ENCODE measurements around the gene SCGB1C2.

SCGB1C2 gene

GRCh38 chr17:152860-153420 is 15.6 kb downstream of the SCGB1C2 start:
- no peak for DNase-seq (ENCODE audit: low read depth)
- no peak for TF ChIP-seq CTCF (IDR thresholded peaks at IDR 0.05; ENCODE audit: insufficient read depth, low read depth, low read length, missing control alignments)
- no peak overlapping the region for H3K4me3 ChIP-seq (ENCODE audit: low read length)

GRCh38 chr17:153851-154250 is 16.5 kb downstream of the SCGB1C2 start:
- DNase-seq (ENCODE audit: low read depth) = no peak
- no peak for TF ChIP-seq CTCF (IDR thresholded peaks at IDR 0.05; ENCODE audit: insufficient read depth, low read depth, low read length, missing control alignments)
- H3K4me3 ChIP-seq (ENCODE audit: low read length) = no peak overlapping the region

GRCh38 chr17:155576-155975 is 18.2 kb downstream of the SCGB1C2 start:
- no peak for DNase-seq (ENCODE audit: low read depth)
- no peak for TF ChIP-seq CTCF (IDR thresholded peaks at IDR 0.05; ENCODE audit: insufficient read depth, low read depth, low read length, missing control alignments)
- H3K4me3 ChIP-seq (ENCODE audit: low read length) = no peak overlapping the region

GRCh38 chr17:156094-156621 is 18.8 kb downstream of the SCGB1C2 start:
- H3K4me3 ChIP-seq (ENCODE audit: low read length) = no peak overlapping the region
- no peak for TF ChIP-seq CTCF (IDR thresholded peaks at IDR 0.05; ENCODE audit: insufficient read depth, low read depth, low read length, missing control alignments)
- no peak for DNase-seq (ENCODE audit: low read depth)

GRCh38 chr17:156946-157345 is 19.6 kb downstream of the SCGB1C2 start:
- TF ChIP-seq CTCF (IDR thresholded peaks at IDR 0.05; ENCODE audit: insufficient read depth, low read depth, low read length, missing control alignments) = no peak
- no peak for DNase-seq (ENCODE audit: low read depth)
- H3K4me3 ChIP-seq (ENCODE audit: low read length) = no peak overlapping the region

- H3K4me3 ChIP-seq (ENCODE audit: low read length) = no peak overlapping the region
- TF ChIP-seq CTCF (IDR thresholded peaks at IDR 0.05; ENCODE audit: insufficient read depth, low read depth, low read length, missing control alignments) = no peak
- DNase-seq (ENCODE audit: low read depth) = no peak
These were observed 20.5 kb downstream of the SCGB1C2 start for GRCh38 chr17:157901-158300.

GRCh38 chr17:158379-158778 is 21.0 kb downstream of the SCGB1C2 start:
- no peak for DNase-seq (ENCODE audit: low read depth)
- no peak for TF ChIP-seq CTCF (IDR thresholded peaks at IDR 0.05; ENCODE audit: insufficient read depth, low read depth, low read length, missing control alignments)
- no peak overlapping the region for H3K4me3 ChIP-seq (ENCODE audit: low read length)
